ENCODE measurements around the gene ZFPM1. TPM values are rescaled to one million over a fixed set of nuclear protein-coding genes. Genes with fewer than 3 reads are reported as not detected.

ZFPM1 gene
- total RNA-seq, 2 donors from 2014 or later: 4.1 to 21.5 TPM

DNA sequence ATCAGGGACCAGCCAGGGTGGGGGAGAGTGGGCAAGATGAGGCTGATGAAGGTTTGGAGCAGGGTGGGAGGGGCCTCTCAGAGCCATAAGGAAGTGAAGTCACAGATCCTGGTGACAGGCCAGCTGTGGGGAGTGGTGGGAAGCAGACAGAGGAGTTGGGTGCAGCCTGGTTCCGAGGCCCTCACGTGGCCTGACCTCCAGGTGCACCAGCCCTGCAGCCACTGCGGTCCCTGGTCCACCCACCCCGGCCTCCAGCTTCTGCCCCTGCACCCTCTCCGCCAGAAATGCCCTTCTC lies 3.9 kb upstream of the ZFPM1 start:
- no peak overlapping the region for H3K27ac ChIP-seq
- H3K4me3 ChIP-seq: no peak overlapping the region
- no peaks in the 10 kb centered on the region for H3K27me3 ChIP-seq (replicated peaks; ENCODE audit: insufficient read depth)
- H3K9me3 ChIP-seq: no peaks in the 10 kb centered on the region
- no peak for TF ChIP-seq POLR2A (IDR thresholded peaks at IDR 0.05)
- no peaks in the 10 kb centered on the region for H3K36me3 ChIP-seq
- peaks cover 4% of the 10 kb centered on the region for H3K4me1 ChIP-seq (replicated peaks)
- 75% methylated on average over 5 of the region's 5 CpGs for WGBS
- intact Hi-C loops (cut with DNase I): loop anchor here (10.0 kb wide), 1 partner anchor 116 kb away; no protein-coding TSS in a partner anchor
- DNase-seq (ENCODE audit: low spot score): no peak

DNA sequence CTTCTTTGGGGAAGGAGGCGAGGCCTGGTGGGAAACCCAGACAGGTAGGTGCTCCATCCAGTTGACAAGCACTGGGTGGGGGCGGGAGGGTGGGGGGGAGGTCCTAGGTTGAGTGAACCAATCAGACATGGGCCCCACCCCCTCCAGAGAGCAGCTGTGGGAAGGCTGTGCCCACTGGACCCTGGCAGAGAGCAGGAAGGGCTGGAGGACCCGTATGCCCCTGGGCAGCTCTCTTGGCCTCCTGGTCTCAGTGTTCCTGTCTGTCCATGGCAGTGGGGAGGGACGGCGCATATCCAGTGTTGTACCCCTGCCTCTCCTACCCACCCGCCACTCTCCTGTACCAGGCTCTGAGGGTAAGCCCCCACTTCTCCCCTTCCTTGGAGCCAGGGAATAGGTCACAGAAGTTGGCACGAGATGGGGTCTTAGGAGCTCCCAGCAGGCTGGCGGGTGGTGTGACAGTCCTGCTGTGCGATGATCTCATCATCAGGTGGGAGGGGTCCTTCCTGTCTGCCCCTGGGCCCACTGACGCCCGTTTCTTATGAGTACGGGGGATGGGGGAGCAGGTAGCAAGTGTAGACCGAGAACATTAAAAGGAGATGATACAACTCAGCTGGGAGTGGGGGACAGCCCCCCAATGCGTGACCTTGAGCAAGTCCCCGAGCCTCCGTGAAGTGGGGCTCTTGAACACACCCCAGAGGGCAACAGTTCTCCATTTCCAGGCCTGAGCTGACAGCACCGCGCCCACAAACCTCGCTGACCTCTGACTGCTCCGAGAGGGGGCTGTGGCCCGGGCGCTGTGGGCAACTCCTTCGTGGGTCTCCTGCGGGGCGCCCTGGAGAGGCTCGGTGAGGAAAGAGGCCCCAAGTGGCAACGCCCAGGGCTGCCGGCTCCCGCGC lies 1.2 kb upstream of the ZFPM1 start:
- no peak for DNase-seq (ENCODE audit: low spot score)
- intact Hi-C loops (cut with DNase I): no loop called here
- Histone ChIP-seq H3K9me3 (no peaks in the 10 kb centered on the region), H3K4me1 (replicated peaks) (peaks cover 7% of the 10 kb centered on the region), H3K36me3 (no peaks in the 10 kb centered on the region), H3K27me3 (replicated peaks; ENCODE audit: insufficient read depth) (no peaks in the 10 kb centered on the region), H3K4me3 (no peak overlapping the region), H3K27ac (no peak overlapping the region)
- WGBS: 58% methylated on average over 30 of the region's 30 CpGs
- TF ChIP-seq POLR2AphosphoS5 (IDR thresholded peaks at IDR 0.05) (no peak), POLR2A (IDR thresholded peaks at IDR 0.05) (no peak)
- TF ChIP-seq, protein P1, sequence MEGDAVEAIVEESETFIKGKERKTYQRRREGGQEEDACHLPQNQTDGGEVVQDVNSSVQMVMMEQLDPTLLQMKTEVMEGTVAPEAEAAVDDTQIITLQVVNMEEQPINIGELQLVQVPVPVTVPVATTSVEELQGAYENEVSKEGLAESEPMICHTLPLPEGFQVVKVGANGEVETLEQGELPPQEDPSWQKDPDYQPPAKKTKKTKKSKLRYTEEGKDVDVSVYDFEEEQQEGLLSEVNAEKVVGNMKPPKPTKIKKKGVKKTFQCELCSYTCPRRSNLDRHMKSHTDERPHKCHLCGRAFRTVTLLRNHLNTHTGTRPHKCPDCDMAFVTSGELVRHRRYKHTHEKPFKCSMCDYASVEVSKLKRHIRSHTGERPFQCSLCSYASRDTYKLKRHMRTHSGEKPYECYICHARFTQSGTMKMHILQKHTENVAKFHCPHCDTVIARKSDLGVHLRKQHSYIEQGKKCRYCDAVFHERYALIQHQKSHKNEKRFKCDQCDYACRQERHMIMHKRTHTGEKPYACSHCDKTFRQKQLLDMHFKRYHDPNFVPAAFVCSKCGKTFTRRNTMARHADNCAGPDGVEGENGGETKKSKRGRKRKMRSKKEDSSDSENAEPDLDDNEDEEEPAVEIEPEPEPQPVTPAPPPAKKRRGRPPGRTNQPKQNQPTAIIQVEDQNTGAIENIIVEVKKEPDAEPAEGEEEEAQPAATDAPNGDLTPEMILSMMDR (IDR thresholded peaks at IDR 0.05): no peak

- H3K9me3 ChIP-seq: no peaks in the 10 kb centered on the region
- no peaks in the 10 kb centered on the region for H3K36me3 ChIP-seq
- peak; percentile 96 for DNase-seq (ENCODE audit: low spot score)
- peak overlapping the region; percentile 69 for H3K27ac ChIP-seq
- intact Hi-C loops (cut with DNase I): no loop called here
- 5% methylated on average over 61 of the region's 72 CpGs for WGBS
- H3K4me3 ChIP-seq: peak overlapping the region; percentile 49 to 55
- peaks cover 7% of the 10 kb centered on the region for H3K4me1 ChIP-seq (replicated peaks)
- TF ChIP-seq POLR2A (IDR thresholded peaks at IDR 0.05) (no peak), POLR2AphosphoS5 (IDR thresholded peaks at IDR 0.05) (no peak)
- TF ChIP-seq, protein P1 (IDR thresholded peaks at IDR 0.05): no peak
- H3K27me3 ChIP-seq (replicated peaks; ENCODE audit: insufficient read depth): no peaks in the 10 kb centered on the region
Measured at GRCh38 chr16:88452482-88453216, 431 bp upstream of the ZFPM1 start.

- intact Hi-C loops (cut with DNase I): no loop called here
- Histone ChIP-seq H3K4me3 (peak overlapping the region; percentile 49 to 55), H3K4me1 (replicated peaks) (peaks cover 7% of the 10 kb centered on the region), H3K27me3 (replicated peaks; ENCODE audit: insufficient read depth) (no peaks in the 10 kb centered on the region), H3K27ac (peak overlapping the region; percentile 86 to 90), H3K9me3 (no peaks in the 10 kb centered on the region), H3K36me3 (no peaks in the 10 kb centered on the region)
- DNase-seq (ENCODE audit: low spot score): no peak
- under 1% methylated on average over 42 of the region's 89 CpGs for WGBS
- TF ChIP-seq POLR2A (IDR thresholded peaks at IDR 0.05): no peak
- no peak for TF ChIP-seq POLR2AphosphoS5 (IDR thresholded peaks at IDR 0.05)
- TF ChIP-seq, protein P1 (IDR thresholded peaks at IDR 0.05): no peak
Measured at GRCh38 chr16:88453611-88454522, 787 bp downstream of the ZFPM1 start.

DNA sequence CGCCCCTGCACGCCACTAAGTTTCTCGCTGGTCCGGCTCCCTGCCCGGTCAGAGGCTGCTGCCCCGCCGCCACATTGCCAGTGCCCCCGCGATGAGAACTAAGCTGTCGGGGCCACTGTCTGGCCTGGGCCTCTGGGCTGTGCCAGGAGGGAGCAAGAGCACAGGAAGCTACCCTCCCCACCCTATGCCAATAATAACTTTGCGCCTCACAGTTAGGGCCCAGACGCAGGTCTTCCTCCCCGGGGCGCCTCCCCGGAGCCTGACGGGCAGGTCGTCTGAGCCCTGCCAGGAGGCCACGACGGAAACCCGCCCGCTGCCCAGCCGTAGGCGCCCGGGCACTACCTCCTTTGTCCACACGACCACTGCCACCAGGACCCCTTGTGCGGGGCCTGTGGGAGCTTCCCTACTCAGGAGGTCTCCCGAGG lies 1.5 kb downstream of the ZFPM1 start:
- DNase-seq (ENCODE audit: low spot score): no peak
- H3K36me3 ChIP-seq: no peaks in the 10 kb centered on the region
- peaks cover 7% of the 10 kb centered on the region for H3K4me1 ChIP-seq (replicated peaks)
- H3K4me3 ChIP-seq: peak overlapping the region; percentile 49 to 55
- no peaks in the 10 kb centered on the region for H3K9me3 ChIP-seq
- H3K27me3 ChIP-seq (replicated peaks; ENCODE audit: insufficient read depth): no peaks in the 10 kb centered on the region
- H3K27ac ChIP-seq: peak overlapping the region; percentile 86 to 90
- intact Hi-C loops (cut with DNase I): no loop called here
- 0% methylated on average over 12 of the region's 27 CpGs for WGBS
- no peak for TF ChIP-seq POLR2AphosphoS5 (IDR thresholded peaks at IDR 0.05)
- no peak for TF ChIP-seq POLR2A (IDR thresholded peaks at IDR 0.05)
- TF ChIP-seq, protein P1 (IDR thresholded peaks at IDR 0.05): peak in 1 of 4 experiments; percentile 27

All from prostate gland (tissue), 2 donors.